Transverse colon (tissue), 4 donors: ENCODE data around the gene KRT1. TPM values are rescaled to one million over a fixed set of nuclear protein-coding genes. Genes with fewer than 3 reads are reported as not detected.

ENCODE experiments used
- DNase-seq: peaks from one replicate; pipeline ENCODE4 v3.0.0-alpha.2; 2019
- H3K27ac ChIP-seq, 4 donors: fragments of 200-600 bp; sonication (generic); 2 replicates each; pipeline ENCODE4 v1.5.1; 2016 to 2018; ENCODE audit warnings: inconsistent platforms in 4 of 4
- H3K27me3 ChIP-seq: fragments of 200-600 bp; sonication (generic); 2 replicates; pipeline ENCODE4 v1.5.1; 2017; ENCODE audit warnings: inconsistent platforms
- H3K36me3 ChIP-seq, 4 donors: fragments of 200-600 bp; sonication (generic); 2 replicates each; pipeline ENCODE4 v1.5.1; 2017 to 2019; ENCODE audit warnings: inconsistent platforms in 4 of 4
- H3K4me1 ChIP-seq, 4 donors: fragments of 200-600 bp; sonication (generic); 2 replicates each; pipeline ENCODE4 v1.5.1; 2017 to 2020; ENCODE audit warnings: inconsistent platforms in 4 of 4
- H3K4me3 ChIP-seq, 4 donors: fragments of 200-600 bp; sonication (generic); 1 replicate in 1 of 4; 2 replicates in 3 of 4; pipeline versions ENCODE4 v1.5.1 to v1.6.1; 2017 to 2019; ENCODE audit warnings: inconsistent platforms in 4 of 4
- H3K9me3 ChIP-seq, 2 donors: fragments of 200-600 bp; sonication (generic); 2 replicates each; pipeline ENCODE4 v1.5.1; 2017 to 2019; ENCODE audit warnings: inconsistent platforms in 2 of 2
- EP300 ChIP-seq: sonication (generic); formaldehyde crosslinking; IDR thresholded peaks from one replicate; pipeline ENCODE4 v1.6.1; 2017; ENCODE audit warnings: antibody characterized with exemption, low read depth
- POLR2A ChIP-seq: fragments of 450-650 bp; IDR thresholded peaks from one replicate; pipeline ENCODE4 v1.6.1; 2016; ENCODE audit warnings: antibody characterized with exemption, mild to moderate bottlenecking, moderate library complexity
- POLR2AphosphoS5 ChIP-seq, 3 donors: sonication (generic); formaldehyde crosslinking; IDR thresholded peaks; one replicate each; pipeline ENCODE4 v1.6.1; 2016; ENCODE audit warnings: antibody characterized with exemption in 3 of 3
- WGBS, 2 donors: methylation state at CpG; one replicate each; pipeline ENCODE4 v1.1.5; 2018; ENCODE audit warnings: low coverage in 1 of 2; 5-methylcytosine and 5-hydroxymethylcytosine counted together
- in situ Hi-C, 4 donors: fragments of 200-750 bp; cut with MboI; loops; one replicate each; pipeline versions ENCODE4 v1.15.0 to v1.15.1; 2017; ENCODE audit warnings: low sequenced_read_pairs in 3 of 4, low pct_ligation_motif_present in 1 of 4, low pct_unique_long_range_greater_than_20kb in 1 of 4
- intact Hi-C: fragments of 100-400 bp; cut with DNase I; formaldehyde crosslinking; loops from one replicate; pipeline ENCODE4 v1.15.1; 2023; ENCODE audit warnings: low total_unique reads
- total RNA-seq, 4 donors: library from RNA; depleted of rRNA; stranded (reverse); fragments of >200 nt; gene quantifications; one replicate each; pipeline ENCODE4 v1.1.0, GENCODE V29; 2016
- TF ChIP-seq, protein P1 (sequence below), 5 experiments: fragments of 200-600 bp in 3 of 5; fragments of 450-650 bp in 2 of 5; sonication (generic) in 3 of 5; IDR thresholded peaks; 1 replicate in 2 of 5; 2 replicates in 3 of 5; pipeline ENCODE4 v1.5.1; 2016 to 2017; ENCODE audit warnings: antibody characterized with exemption in 5 of 5, inconsistent platforms in 3 of 5, mild to moderate bottlenecking in 2 of 5, moderate library complexity in 1 of 5

Gene KRT1
- total RNA-seq, 4 donors from 2014 or later = not detected

DNA sequence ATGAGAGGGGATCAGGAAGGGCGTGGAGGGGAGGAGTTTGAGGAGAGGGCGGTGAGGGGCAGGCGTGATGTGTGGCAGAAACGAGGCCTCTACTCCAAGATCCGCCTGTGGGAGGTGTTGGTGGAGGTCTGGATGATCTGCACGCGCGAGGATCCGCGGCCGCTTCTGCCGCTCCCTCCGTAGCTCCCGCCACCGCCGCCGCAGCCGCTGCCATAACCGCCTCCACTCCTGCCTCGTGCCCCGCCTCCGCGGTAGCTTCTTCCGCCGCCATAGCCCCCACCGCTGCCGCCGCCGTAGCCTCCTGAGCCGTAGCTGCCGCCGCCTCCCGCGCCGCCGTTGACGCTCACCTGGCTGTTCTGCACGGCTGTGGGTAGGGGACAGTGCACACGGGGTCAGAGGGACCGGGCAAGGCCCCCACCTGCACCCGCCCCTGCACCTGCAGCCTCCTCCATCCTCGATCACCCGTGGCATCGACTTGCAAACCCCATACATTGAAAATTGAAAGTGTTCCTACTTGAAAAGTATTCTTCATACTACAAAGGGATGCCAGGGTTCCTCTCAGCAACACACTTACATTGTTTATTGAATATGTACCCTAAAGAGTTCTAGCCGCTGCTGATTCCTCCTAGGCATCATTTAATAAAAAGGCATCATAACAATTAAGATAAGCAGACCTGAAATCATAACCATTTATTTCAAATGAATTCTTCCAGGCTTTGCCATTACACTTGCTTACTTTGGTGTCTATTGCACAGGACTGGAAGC, 11.1 kb upstream of the KRT1 start:
- Histone ChIP-seq H3K27me3 (peaks cover 49% of the 10 kb centered on the region), H3K27ac (no peak overlapping the region), H3K4me1 (peaks cover 0 to 11% (median 8%) of the 10 kb centered on the region in 4 donors), H3K4me3 (peak overlapping the region in 2 of 4 donors; percentile 17 to 39), H3K9me3 (no peaks in the 10 kb centered on the region), H3K36me3 (no peaks in the 10 kb centered on the region)
- DNase-seq = peak; percentile 27
- TF ChIP-seq EP300 (no peak), POLR2AphosphoS5 (IDR thresholded peaks at IDR 0.05) (no peak), POLR2A (no peak)
- TF ChIP-seq, protein P1, sequence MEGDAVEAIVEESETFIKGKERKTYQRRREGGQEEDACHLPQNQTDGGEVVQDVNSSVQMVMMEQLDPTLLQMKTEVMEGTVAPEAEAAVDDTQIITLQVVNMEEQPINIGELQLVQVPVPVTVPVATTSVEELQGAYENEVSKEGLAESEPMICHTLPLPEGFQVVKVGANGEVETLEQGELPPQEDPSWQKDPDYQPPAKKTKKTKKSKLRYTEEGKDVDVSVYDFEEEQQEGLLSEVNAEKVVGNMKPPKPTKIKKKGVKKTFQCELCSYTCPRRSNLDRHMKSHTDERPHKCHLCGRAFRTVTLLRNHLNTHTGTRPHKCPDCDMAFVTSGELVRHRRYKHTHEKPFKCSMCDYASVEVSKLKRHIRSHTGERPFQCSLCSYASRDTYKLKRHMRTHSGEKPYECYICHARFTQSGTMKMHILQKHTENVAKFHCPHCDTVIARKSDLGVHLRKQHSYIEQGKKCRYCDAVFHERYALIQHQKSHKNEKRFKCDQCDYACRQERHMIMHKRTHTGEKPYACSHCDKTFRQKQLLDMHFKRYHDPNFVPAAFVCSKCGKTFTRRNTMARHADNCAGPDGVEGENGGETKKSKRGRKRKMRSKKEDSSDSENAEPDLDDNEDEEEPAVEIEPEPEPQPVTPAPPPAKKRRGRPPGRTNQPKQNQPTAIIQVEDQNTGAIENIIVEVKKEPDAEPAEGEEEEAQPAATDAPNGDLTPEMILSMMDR (IDR thresholded peaks at IDR 0.05) = no peak
- in situ Hi-C loops (no loop called here), intact Hi-C loops (no loop called here)
- WGBS, 2 donors = 4 to 80% methylated on average over 1 to 36 of the region's 45 CpGs

GRCh38 chr12:52690351-52691075, 10.3 kb upstream of the KRT1 start:
- Histone ChIP-seq H3K36me3 (no peaks in the 10 kb centered on the region), H3K27me3 (peaks cover 47% of the 10 kb centered on the region), H3K4me3 (peak overlapping the region in 2 of 4 donors; percentile 17 to 39), H3K4me1 (peaks cover 0 to 11% (median 8%) of the 10 kb centered on the region in 4 donors), H3K9me3 (no peaks in the 10 kb centered on the region), H3K27ac (no peak overlapping the region)
- intact Hi-C loops (no loop called here), in situ Hi-C loops (no loop called here)
- TF ChIP-seq EP300 = no peak
- WGBS, 2 donors = 63% methylated on average over 8 of the region's 8 CpGs; no CpG with 5 or more reads in 1 of the 2 donors
- DNase-seq = no peak

DNA sequence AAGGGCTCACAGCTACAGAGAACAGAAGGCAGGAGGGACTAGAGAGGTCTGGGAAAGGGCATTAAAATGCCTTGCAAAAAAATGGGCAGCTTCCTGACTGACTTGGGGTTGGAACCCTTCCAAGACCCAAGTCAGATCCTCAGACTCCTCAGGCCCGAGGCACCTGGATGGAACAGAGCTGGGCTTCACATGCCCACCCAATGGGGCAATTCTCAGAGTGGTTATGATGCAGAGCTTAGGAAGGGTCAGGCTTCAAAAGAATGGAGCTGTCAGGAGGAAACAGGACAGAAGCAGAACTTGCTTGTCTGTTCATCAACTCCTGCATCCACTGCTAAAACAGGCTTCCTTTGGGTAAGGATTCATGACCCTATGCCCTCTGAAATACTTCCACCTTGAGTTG, 9.7 kb upstream of the KRT1 start:
- WGBS, 2 donors = 89% methylated on average over 1 of the region's 1 CpG; no CpG with 5 or more reads in 1 of the 2 donors
- Histone ChIP-seq H3K4me1 (peaks cover 0 to 11% (median 8%) of the 10 kb centered on the region in 4 donors), H3K9me3 (no peaks in the 10 kb centered on the region), H3K4me3 (no peak overlapping the region), H3K27me3 (peaks cover 47% of the 10 kb centered on the region), H3K36me3 (no peaks in the 10 kb centered on the region), H3K27ac (no peak overlapping the region)
- TF ChIP-seq EP300 (no peak), POLR2AphosphoS5 (IDR thresholded peaks at IDR 0.05) (no peak), POLR2A (no peak)
- TF ChIP-seq, protein P1 (IDR thresholded peaks at IDR 0.05) = no peak
- intact Hi-C loops (no loop called here), in situ Hi-C loops (no loop called here)
- no peak for DNase-seq

GRCh38 chr12:52689239-52689638, 9.0 kb upstream of the KRT1 start:
- Histone ChIP-seq H3K4me3 (no peak overlapping the region), H3K9me3 (no peaks in the 10 kb centered on the region), H3K4me1 (peaks cover 0 to 11% (median 8%) of the 10 kb centered on the region in 4 donors), H3K36me3 (no peaks in the 10 kb centered on the region), H3K27ac (no peak overlapping the region), H3K27me3 (peaks cover 47% of the 10 kb centered on the region)
- in situ Hi-C loops (no loop called here), intact Hi-C loops (no loop called here)
- TF ChIP-seq, protein P1 (IDR thresholded peaks at IDR 0.05) = no peak
- TF ChIP-seq POLR2A = no peak
- no peak for TF ChIP-seq POLR2AphosphoS5 (IDR thresholded peaks at IDR 0.05)
- no peak for TF ChIP-seq EP300
- no peak for DNase-seq
